GM18870 (cell line): ENCODE results near the gene ARFIP2.
A peak's percentile ranks its signal among the peaks of the same experiment; 100 is the strongest.
"Not testable (repeated sequence)": the region's sequence is repeated elsewhere in the genome, so short reads cannot be mapped to it uniquely, and the experiment has no call there.

Experiments
- ATAC-seq: cut with Tn5 transposase; IDR thresholded peaks from one replicate; pipeline ENCODE4 v1.9.1; 2021; ENCODE audit warnings: moderate library complexity; ENCODE audit not compliant: unreplicated experiment

Gene ARFIP2

DNA sequence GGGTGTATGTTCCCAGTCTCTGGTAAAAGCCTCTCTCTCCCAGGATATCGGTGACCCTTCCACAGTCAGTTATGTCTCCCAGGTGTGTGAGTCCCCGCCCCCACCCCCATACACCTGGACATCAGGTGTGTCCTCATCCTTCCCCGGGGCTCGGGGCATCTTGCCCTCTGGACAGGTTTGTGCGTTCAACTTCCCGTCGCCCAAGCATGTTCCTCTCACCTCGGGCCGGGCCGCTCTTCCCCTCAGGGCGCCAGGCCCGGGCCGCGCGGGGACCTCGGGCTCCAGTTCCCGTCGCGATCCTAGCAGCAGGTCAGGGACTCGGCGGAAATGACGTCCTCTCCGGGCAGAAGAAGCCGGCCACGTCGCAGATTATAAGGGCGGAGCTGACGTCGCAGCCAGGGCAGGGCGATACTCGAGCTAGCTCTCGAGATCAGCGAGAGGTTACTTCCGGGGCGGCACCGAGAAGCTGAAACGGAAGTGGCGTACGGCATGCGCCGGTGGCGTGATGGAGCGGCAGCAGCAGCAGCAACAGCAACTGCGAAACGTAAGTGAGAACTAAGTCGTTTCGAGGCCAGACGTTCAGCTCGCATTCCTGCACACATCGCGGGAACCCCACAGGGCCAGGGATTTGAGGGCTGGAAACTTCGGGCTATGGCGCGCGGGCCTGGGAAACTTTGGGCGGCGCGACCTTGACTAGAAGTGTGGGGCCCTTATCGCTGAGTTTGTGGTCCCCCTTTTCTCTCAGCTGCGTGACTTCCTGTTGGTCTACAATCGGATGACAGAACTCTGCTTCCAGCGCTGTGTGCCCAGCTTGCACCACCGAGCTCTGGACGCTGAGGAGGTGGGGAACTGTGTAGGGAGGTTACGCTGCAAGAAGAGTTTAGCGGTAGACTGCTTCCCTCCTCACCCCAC, at the start of gene ARFIP2, which contains the start of gene TIMM10B:
Gene ARFIP2 (minus strand): TSS at position 320 of the 912 bp plus-strand sequence. CDS start 910 bp downstream, outside the sequence.
Gene TIMM10B (plus strand): TSS at position 490 of the 912 bp plus-strand sequence. CDS start 16 bp downstream, at position 506.
- peak; percentile 98 for ATAC-seq

- no peak for ATAC-seq
Measured at GRCh38 chr11:6530848-6531247, 49.7 kb upstream of the ARFIP2 start.

DNA sequence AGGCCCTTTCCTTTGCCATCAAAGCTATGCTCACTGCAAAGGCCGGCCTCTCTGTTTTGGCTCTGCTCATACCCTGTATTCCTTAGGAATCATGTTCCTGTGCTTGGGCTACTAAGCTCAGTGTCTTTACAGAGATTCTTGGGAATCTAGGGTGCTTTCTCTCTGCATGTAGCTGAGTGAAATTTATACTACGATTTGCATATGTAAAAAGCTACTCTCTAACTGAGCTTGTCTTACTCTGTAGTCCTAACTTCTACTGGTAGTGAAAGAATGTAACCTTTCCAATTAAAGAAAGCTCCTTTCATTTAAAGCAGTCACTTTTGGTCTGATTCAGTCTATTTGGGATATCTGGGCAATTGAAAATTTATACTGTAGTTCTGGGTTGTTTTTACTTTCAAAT, 48.1 kb upstream of the ARFIP2 start:
- ATAC-seq: no peak

GRCh38 chr11:6526411-6527135, 45.4 kb upstream of the ARFIP2 start:
- no peak for ATAC-seq

GRCh38 chr11:6523253-6523652, 42.1 kb upstream of the ARFIP2 start:
- ATAC-seq: no peak

- not testable (repeated sequence) for ATAC-seq
Measured at GRCh38 chr11:6521946-6522345, 40.8 kb upstream of the ARFIP2 start.

- no peak for ATAC-seq
Measured at GRCh38 chr11:6520265-6520664, 39.1 kb upstream of the ARFIP2 start.

DNA sequence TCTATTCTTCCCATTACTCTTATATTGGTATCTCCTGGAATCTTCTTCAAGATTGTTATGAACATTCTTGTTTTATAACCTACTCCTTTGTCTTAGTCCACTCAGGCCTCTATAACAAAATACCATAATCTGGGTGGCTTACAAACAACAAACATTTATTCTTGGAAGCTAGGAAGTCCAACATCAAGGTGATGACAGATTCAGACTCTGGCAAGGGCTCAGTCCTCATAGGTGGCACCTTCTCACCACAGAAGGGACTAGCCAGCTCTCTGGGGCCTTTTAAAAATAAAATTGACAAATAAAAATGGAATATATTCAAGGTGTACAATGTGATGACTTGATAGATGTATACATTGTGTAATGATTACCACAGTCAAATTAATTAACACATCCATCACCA, 35.7 kb upstream of the ARFIP2 start:
- ATAC-seq: no peak

GRCh38 chr11:6505577-6506240, 24.6 kb upstream of the ARFIP2 start:
- ATAC-seq: peak; percentile 53

DNA sequence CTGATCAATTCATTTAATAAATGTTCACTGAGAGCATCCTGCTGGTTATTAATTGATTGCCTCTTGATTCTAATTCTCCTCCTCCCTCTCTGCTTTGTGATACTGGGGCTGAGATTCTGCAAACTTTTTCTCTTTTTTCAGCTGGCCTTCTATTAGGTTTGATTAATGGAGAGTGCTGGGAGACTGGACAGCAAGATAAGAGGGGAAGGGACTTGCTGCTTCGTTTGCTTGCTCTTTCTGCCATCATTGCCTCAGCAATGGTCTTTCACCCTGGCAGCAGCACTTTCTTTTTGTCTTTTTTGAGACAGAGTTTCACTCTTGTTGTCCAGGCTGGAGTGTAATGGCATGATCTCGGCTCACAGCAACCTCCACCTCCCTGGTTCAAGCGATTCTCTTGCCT, 23.0 kb upstream of the ARFIP2 start:
- no peak for ATAC-seq

DNA sequence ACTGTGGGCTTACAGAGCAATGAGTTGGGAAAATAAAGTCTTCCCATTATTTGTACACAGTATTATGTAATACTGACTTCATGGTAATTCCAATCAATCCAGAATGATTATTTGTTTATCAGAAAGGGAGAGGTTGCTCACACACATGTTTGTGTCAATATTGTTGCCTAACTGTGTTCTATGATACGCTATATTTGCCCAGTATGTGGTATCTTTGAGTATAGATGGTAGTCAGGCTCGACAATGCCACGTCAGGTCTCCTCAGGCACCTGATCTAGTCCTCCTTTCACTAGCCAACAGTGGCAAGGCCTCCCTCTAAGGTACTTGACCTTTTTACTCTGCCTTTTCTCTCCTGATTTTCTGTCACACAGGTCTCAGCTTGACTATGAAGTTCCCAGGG, 21.3 kb upstream of the ARFIP2 start:
- ATAC-seq: no peak

- ATAC-seq: no peak
Measured at GRCh38 chr11:6498544-6498943, 17.4 kb upstream of the ARFIP2 start.

- no peak for ATAC-seq
Measured at GRCh38 chr11:6498121-6498520, 17.0 kb upstream of the ARFIP2 start.

GRCh38 chr11:6497069-6497839, 16.1 kb upstream of the ARFIP2 start, which contains the start of gene DNHD1:
Gene DNHD1, plus strand, starts transcription at chr11:6497280. Its CDS starts 936 bp downstream, at chr11:6498216.
- no peak for ATAC-seq

DNA sequence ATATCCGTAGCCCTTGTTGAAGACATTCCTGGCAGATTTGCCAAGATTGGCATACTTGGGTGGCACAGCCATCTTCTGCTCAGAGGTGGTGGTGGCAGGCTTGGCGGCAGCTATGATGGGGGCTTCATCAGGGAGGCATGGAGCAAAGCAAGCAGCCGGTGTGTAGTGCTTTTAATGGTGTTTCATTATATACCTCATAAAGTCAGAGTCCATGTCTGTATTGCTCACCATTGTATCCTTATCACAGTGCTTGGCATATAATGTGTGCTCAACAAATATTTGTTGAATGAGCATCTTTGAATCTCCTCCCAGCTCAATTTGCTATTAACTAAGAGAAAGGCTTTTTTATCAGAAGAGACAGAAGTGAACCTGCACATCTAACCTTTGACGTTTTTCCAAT, 8.2 kb upstream of the ARFIP2 start:
- ATAC-seq: no peak

- no peak for ATAC-seq
Measured at GRCh38 chr11:6488821-6489220, 7.7 kb upstream of the ARFIP2 start.

DNA sequence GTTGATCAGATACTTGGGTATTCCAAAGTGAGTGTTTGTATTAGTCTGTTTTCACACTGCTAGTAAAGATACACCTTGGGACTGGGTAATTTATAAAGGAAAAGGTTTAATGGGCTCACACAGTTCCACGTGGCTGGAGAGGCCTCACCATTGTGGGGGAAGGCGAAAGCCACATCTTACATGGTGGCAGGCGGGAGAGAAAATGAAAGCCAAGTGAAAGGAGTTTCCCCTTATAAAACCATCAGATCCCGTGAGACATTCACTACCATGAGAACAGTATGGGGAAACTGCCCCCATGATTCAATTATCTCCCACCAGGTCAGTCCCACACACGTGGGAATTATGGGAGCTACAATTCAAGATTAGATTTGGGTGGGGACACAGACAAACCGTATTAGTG, 7.2 kb upstream of the ARFIP2 start:
- ATAC-seq: no peak

DNA sequence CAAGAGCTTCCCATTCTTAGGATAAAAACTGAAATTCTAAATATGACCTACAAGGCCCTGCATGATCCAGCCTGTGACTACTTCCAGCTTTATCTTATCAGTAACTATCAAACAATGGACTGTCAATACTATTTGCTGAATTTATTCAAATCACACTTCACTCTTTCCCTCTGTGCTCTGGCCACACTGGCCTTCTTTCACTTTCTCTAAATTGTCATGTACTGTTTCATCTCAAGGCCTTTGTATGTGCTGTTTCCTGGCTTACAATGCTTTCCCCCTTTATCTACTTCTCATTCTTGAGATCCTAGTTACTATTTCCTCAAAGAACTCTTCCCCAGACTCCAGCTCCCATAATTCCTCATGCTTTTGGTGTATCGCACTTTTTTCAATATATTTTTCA, 5.8 kb upstream of the ARFIP2 start:
- ATAC-seq: no peak

GRCh38 chr11:6486256-6486655, 5.1 kb upstream of the ARFIP2 start:
- no peak for ATAC-seq

DNA sequence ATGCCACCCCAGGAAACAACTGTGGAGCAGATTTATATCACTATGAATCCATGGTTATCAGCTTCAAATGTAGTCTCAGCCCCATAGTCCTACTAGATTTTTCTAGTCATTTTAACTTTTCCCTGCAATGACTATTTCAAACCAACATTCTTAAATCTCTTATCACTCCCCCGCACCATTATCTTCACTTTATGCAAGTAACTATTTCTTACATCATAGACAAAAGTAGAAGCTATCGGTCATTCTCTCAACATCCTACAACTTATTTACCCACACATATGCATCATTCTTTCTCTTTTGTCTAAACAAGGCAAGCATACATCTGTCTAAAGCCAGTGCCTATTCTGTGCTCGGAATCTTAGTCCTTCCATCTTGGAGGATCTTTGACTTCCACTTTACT, 4.5 kb upstream of the ARFIP2 start:
- ATAC-seq: no peak

DNA sequence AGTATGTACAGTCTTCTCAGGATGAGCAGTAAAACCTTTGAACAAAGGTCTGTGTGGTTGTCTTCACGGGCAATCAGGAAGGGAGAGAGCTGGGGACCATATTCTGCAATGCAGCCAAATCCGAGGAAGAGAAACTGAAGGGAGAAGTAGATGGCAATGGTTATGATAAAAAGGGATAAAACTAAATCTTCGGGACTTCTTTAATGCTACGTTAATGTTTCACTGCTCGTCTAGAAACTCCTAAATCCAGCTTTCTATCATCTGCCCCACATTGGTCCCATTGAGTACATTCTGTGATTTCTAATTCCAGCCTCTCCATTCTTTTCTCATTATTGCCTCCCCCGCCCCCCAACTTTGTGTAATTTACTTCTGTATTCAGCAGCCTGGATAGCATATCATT, 1.9 kb upstream of the ARFIP2 start:
- ATAC-seq: no peak
